GM19238 (cell line): Measurements from ENCODE around the gene PGR.

Source experiments
- DNase-seq: peaks from one replicate; pipeline ENCODE4 v3.0.0; 2011; ENCODE audit warnings: low spot score; ENCODE audit not compliant: insufficient read length

Gene PGR

DNA sequence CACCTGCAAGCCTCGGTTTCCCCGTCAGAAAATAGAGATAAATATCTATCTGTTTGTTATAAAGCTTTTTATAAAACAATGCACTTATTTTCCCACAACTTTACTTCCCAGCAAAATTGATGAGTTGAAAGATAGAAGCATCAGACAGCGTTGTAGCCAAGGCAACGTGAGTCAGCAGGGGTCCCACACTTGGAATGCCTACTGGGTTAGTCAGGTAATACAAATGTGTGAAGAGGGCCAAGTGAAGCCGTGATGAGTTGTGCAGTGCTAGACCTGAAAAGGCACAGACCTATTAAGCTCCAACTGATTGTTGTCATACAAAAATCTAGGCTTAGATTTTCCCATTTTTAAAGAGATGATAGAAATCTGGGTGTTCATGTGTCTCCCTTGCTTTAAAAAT, 118.7 kb downstream of the PGR start:
- no peak for DNase-seq

DNA sequence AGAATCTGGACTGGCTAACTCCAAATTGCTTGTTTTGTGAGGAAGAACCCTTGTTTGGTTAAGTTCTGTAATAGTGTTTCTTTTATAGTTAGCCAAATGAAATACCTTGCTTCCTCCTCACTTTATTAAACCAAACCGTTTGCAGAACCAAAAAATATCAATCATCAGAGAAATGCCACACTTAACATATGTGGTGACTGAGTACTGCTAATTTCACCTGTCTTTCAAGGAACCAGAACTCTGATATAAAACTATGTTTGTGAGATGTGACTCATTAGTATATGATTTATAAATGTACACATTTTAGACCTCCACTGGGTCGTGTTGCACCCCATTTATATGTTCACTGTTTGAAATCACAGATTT, 119.9 kb downstream of the PGR start:
- no peak for DNase-seq

DNA sequence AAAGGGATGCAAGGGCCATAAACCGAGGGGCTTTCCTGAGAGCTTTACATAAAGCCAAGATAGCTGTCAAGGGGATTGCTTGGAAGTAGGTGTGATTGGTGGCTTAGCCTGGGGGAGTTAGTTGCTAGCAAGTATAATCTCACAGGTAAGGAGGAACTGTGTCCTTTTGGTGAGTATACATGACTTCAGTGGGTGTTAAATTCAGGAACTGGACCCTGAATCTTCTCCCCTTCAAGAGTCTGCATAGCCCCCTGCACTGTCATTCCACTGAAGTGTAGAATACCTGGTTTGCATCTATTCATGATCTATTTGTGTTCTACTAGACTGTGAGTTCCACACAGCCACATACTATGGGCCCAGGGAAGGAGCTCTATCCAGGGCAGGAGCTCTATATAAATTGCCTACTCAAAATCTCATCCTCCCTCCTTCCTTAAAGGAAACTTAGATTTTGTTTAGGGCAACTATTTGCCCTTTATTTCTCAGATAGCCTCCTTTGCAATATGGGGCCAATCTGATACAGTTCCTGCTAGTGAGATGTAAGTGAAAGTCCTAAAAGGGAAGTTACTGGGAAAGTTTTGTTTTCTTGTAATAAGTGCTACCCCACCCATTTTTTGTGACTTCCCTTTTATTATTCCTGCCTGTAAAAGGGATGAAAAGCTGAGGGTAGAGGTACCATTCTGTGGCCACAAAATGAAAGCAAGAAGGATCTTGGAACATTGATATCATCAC, 120.5 kb downstream of the PGR start:
- DNase-seq = no peak

DNA sequence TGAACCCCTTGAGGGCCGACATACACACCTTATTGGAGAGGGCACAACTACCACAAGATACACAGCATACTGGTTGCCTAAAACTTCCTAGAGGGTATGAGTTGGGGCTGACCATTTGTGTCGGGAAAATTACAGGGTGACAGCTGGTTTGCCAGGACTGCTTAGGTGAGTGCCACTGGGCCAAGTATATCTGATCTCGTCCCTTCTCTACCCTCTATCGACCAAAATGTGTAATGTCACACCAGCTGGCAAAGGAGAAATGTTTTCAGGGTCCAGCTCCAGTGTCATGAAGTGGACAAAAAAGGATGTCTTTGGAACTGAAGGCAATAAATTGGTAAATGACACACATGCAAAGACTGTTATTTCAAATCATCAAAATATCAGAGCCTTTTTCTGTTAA, 126.1 kb downstream of the PGR start:
- DNase-seq = no peak

DNA sequence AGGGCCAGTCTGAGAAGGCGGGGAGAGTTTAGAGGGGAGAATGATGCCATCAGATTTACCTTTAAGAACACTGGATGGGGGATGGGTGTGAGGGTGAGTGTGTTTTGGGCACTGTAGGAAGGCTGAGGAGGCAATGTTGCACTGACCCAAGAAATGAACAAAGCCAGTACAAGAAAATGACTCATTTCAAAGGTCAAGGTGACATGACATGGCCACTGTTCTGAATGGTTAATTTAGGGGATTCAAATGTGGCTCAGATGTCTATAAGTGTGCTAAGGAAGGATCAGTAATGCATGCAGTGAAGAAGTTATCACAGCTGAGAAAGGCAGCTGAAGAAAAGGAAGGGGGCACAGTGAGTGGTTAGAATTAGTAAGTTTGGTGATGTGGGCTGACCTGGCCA, 129.9 kb downstream of the PGR start:
- no peak for DNase-seq

DNA sequence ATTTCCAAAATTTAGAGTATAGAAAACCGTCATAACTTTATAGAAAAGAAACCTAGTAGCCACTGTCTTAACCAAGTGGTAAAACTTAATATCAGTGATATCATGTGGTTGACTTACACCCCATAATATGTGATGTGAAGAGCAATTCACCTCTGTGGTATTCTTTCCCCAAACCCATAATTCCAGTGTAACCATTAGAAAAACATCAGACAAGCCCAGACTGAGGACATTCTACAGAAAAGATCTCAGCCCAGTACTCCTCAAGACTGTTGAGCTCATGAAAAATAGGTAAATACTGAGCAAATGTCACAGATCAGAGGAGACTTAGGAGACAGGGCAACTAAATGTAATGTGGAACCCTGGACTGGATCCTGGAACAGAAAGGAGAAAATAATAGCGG, 134.6 kb downstream of the PGR start:
- no peak for DNase-seq

DNA sequence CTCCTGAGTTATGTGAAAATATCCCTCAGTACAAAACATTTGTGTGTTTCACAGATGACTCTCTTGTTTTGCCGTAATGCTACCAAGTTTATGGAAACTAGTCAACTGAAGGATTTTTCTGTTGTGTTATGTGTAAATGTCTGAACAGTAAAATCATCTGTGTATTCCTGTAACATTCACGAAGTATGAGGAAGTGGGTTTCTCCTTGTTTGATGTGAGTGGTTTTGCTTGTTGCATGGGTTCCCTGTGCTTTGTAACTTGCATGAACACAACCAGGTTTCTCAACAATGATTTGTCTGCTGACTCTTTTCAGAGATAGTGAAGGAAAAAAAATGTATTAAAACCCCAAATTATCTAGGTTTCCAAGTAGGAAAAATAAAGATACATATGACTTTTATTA, 138.1 kb downstream of the PGR start:
- DNase-seq = no peak

DNA sequence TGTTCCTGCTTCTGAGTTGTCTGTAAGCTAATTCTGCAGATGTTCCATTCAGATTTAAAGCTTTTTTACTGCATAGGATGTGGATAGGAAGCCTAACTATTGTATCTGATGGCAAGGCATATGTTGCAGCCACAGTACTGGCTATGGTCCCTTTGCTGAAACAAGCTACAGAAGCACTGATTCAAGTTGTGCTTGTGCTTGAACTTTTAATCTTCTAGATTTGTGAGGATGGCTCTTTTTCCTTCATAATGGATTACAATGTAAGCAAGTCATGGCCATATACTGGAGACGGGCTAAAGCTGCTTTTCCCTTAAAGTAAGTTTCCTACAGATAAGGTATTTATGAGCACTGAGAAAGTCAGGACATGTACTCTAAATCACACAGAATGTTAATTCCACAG, 138.7 kb downstream of the PGR start:
- DNase-seq = no peak

DNA sequence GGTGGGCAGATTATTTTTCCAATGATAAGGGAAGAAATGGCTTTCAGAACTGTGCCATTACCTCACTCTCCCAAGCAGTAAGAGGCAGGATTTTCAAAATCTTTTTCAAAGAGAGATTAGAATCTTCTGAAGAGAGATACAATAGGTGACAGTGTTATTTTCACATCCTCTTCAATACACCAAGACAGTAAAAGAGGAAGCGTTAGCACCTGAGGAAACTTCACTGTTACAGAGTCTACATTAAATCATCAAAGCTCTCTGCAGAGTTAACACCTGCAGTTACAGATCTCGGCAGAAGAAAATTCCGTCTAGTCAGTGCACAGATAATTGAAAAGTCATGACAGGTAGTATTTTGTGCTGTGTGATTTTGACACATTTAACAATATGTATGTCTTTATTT, 144.9 kb downstream of the PGR start:
- no peak for DNase-seq

DNA sequence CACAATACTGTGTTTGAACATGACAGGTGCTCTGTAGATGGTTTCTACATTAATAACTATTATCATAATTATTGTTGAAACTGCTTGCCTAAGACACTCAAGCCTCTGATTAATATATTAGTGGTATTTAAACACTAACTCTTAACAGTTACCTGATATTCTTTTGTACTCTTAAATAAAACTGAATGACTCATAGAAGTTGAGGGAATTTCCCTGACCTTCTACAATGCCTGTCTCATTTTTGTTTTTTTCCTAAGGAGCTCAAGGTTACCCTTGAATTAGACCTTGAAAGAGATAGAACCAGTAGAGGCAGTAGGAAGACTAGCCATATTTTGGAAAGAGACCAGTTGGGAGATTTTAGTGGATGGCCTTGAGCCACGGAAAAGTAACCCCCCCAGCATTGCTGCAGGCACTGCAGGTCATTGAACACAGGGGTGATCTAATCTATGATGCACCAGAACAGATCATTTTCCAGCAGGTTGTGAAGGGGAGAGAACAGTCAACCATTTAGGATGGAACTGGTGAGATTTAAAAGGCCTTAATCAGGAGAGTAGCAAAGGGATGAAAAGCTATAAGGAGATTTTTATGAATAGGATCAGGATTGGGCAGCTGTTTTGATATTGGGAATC, 148.3 kb downstream of the PGR start:
- DNase-seq = no peak

DNA sequence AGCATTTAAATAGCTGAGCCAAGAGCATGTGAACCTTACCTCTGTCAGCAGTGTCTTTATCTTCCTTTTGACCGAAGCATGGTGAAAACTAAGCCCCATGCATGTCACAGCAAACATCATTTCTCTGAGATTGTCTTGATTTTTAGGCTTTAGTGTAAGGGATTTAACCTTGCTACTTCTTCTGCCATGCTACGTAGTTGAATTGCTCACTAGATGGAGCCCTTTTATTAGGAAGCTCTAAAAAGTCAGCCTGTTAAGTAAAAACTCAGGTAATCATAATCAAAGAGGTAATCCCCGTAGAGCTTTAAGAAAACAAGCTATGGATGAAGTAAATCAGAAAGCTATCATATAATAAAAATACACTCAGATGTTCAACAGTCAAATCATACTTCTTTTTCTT, 149.5 kb downstream of the PGR start:
- DNase-seq = no peak
